Panc1 (cell line): ENCODE measurements around the gene MACF1. TPM values are rescaled to one million over a fixed set of nuclear protein-coding genes. Genes with fewer than 3 reads are reported as not detected.
A peak's percentile ranks its signal among the peaks of the same experiment; 100 is the strongest.

Source experiments
- ATAC-seq: fragments of 200-7000 bp; cut with Tn5 transposase; 2 replicates; pipeline ENCODE4 v1.9.1; 2020; ENCODE audit warnings: mild to moderate bottlenecking, moderate library complexity
- BruUV-seq: library from RNA; stranded (reverse); fragments of 400-500 nt; replicated peaks from 2 replicates; lab custom pipeline; 2021; lab: Mats Ljungman, UMichigan
- CTCF ChIA-PET: fragments of 300-600 bp; sonication (Branson Sonifier 250); formaldehyde crosslinking; loops from one replicate; lab custom pipeline; 2022; ENCODE audit warnings: antibody characterized with exemption; lab: Charles Lee
- POLR2A ChIA-PET: fragments of 300-600 bp; sonication (Branson Sonifier 250); formaldehyde crosslinking; loops from one replicate; lab custom pipeline; 2022; ENCODE audit warnings: antibody characterized with exemption; lab: Charles Lee
- DNase-seq: peaks from one replicate; pipeline ENCODE4 v3.0.0-alpha.2; 2010; ENCODE audit warnings: low read depth, low spot score
- H3K27ac ChIP-seq: 2 replicates; pipeline ENCODE4 v1.5.1; 2011; ENCODE audit warnings: mild to moderate bottlenecking, low read length, inconsistent platforms
- H3K27me3 ChIP-seq: fragments of 200-500 bp; sonication (Bioruptor generic); 2 replicates; pipeline ENCODE4 v1.6.0; 2014; ENCODE audit warnings: low read length, inconsistent platforms; ENCODE audit not compliant: control insufficient read depth, insufficient read depth
- H3K36me3 ChIP-seq: fragments of 200-500 bp; sonication (Bioruptor generic); 2 replicates; pipeline ENCODE4 v1.5.1; 2014; ENCODE audit warnings: inconsistent platforms, mild to moderate bottlenecking, low read length, moderate library complexity; ENCODE audit not compliant: control insufficient read depth, insufficient read depth
- H3K4me1 ChIP-seq: 2 replicates; pipeline ENCODE4 v1.5.1; 2011; ENCODE audit warnings: inconsistent platforms, mild to moderate bottlenecking, low read length, moderate library complexity; ENCODE audit not compliant: control insufficient read depth, insufficient read depth
- H3K4me3 ChIP-seq, 2 experiments: 2 replicates each; pipeline ENCODE4 v1.5.1; 2011 to 2012; ENCODE audit warnings: low read depth in 2 of 2, low read length in 2 of 2, mild to moderate bottlenecking in 2 of 2, inconsistent platforms in 1 of 2, moderate library complexity in 1 of 2
- H3K9me3 ChIP-seq: fragments of 200-500 bp; sonication (Bioruptor generic); 2 replicates; pipeline ENCODE4 v1.5.1; 2014; ENCODE audit warnings: low read depth, mild to moderate bottlenecking, inconsistent platforms, low read length, moderate library complexity; ENCODE audit not compliant: control insufficient read depth, insufficient read depth
- CTCF ChIP-seq: fragments of 450-650 bp; IDR thresholded peaks from 2 replicates; pipeline ENCODE4 v1.5.1; 2017; ENCODE audit warnings: mild to moderate bottlenecking
- POLR2AphosphoS5 ChIP-seq: IDR thresholded peaks from 2 replicates; pipeline ENCODE4 v1.6.1; 2012; ENCODE audit warnings: mild to moderate bottlenecking, low read depth, low read length, moderate library complexity
- REST ChIP-seq, 2 experiments: IDR thresholded peaks; 2 replicates each; pipeline ENCODE4 v1.6.1; 2011 to 2012; ENCODE audit warnings: low read depth in 2 of 2, control low read depth in 1 of 2, low read length in 1 of 2, mild to moderate bottlenecking in 1 of 2, moderate library complexity in 1 of 2; ENCODE audit not compliant: insufficient read depth in 1 of 2
- SIN3A ChIP-seq: IDR thresholded peaks from 2 replicates; pipeline ENCODE4 v1.6.1; 2012; ENCODE audit warnings: low read depth, mild to moderate bottlenecking, low read length, moderate library complexity, borderline replicate concordance; ENCODE audit not compliant: insufficient read depth
- TCF7L2 ChIP-seq: IDR thresholded peaks from 2 replicates; pipeline ENCODE4 v1.6.1; 2011; ENCODE audit warnings: mild to moderate bottlenecking, low read depth, low read length, inconsistent platforms
- in situ Hi-C: cut with HindIII; loops from 2 replicates; pipeline ENCODE4 v1.10.0; 2016; ENCODE audit warnings: low sequenced_read_pairs, low pct_unique_long_range_greater_than_20kb
- intact Hi-C: fragments of 100-400 bp; cut with micrococcal nuclease; formaldehyde crosslinking; loops from one replicate; pipeline ENCODE4 v1.10.0; 2022; ENCODE audit not compliant: unreplicated experiment
- total RNA-seq: library from RNA; stranded (reverse); gene quantifications from one replicate; pipeline ENCODE4 v1.2.1, GENCODE V29; 2021; ENCODE audit not compliant: unreplicated experiment

MACF1 gene
- total RNA-seq, 1 experiment from 2014 or later: 413 TPM

GRCh38 chr1:39396671-39397070 lies 192.2 kb downstream of the MACF1 start:
- peak overlapping the region; percentile 94 for H3K27ac ChIP-seq
- intact Hi-C loops: no loop called here

GRCh38 chr1:39397487-39397886 lies 193.0 kb downstream of the MACF1 start:
- Histone ChIP-seq H3K9me3 (no peaks in the 10 kb centered on the region), H3K4me3 (no peak overlapping the region), H3K4me1 (peaks cover 74% of the 10 kb centered on the region), H3K27ac (peak overlapping the region; percentile 94), H3K27me3 (no peaks in the 10 kb centered on the region), H3K36me3 (no peaks in the 10 kb centered on the region)
- intact Hi-C loops: no loop called here
- CTCF ChIA-PET: interaction anchor here (0.6 to 2.0 kb wide), 2 partner anchors 13 to 23 kb away, joined by 3 to 6 read pairs; no protein-coding TSS in a partner anchor
- no peak for TF ChIP-seq TCF7L2
- no peak for TF ChIP-seq CTCF
- TF ChIP-seq SIN3A: no peak
- TF ChIP-seq POLR2AphosphoS5: no peak
- no peak for TF ChIP-seq REST (IDR thresholded peaks at IDR 0.05; ENCODE audit: insufficient read depth in 1 of 2, low read depth in 2 of 2, low read length in 1 of 2)
- ATAC-seq (no peak), DNase-seq (no peak)
- in situ Hi-C loops: no loop called here
- POLR2A ChIA-PET: interaction anchor here (0.6 to 3.5 kb wide), 3 partner anchors 11 to 87 kb away, joined by 3 to 17 read pairs (median 5); no protein-coding TSS in a partner anchor
- no TSS peak for BruUV-seq

More at GRCh38 chr1:39396671-39397070, 192.2 kb downstream of the MACF1 start:
- TF ChIP-seq SIN3A (no peak), REST (IDR thresholded peaks at IDR 0.05; ENCODE audit: insufficient read depth in 1 of 2, low read depth in 2 of 2, low read length in 1 of 2) (no peak), TCF7L2 (no peak), CTCF (no peak), POLR2AphosphoS5 (no peak)
- Histone ChIP-seq H3K27me3 (no peaks in the 10 kb centered on the region), H3K4me3 (no peak overlapping the region), H3K4me1 (peaks cover 83% of the 10 kb centered on the region), H3K9me3 (no peaks in the 10 kb centered on the region), H3K36me3 (no peaks in the 10 kb centered on the region)
- ChIA-PET CTCF (no interaction called here), POLR2A (interaction anchor here (3.5 kb wide), 1 partner anchor 12 kb away, joined by 17 read pairs; no protein-coding TSS in a partner anchor)
- in situ Hi-C loops: no loop called here
- ATAC-seq (no peak), DNase-seq (no peak)
- no TSS peak for BruUV-seq
